ENCODE results near the gene BBS9. TPM values are rescaled to one million over a fixed set of nuclear protein-coding genes. Genes with fewer than 3 reads are reported as not detected.

BBS9 gene
- total RNA-seq, 6 experiments from 2014 or later, result 3.0 to 8.0 (median 6.6) TPM

DNA sequence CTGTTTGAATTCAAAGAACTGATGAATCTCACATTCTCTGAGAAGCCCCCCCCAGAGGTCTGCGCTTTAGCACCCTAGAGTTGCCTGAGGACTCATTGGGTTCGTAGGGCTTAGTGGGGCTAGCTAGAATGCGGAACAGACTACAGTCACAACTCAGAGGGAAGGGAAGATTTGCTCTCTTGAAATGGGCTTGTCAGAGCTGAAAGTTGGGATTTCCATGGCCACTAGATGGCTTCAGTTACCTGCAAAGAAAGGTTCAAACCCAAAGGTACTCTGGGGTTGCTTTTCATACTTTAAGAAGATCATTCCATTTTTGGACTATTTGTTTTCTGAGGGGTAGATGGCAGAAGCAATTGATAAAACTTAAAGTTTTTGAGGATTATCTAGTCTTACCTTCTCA lies 205.0 kb downstream of the BBS9 start:
- no peak overlapping the region for H3K4me3 ChIP-seq
- no peaks in the 10 kb centered on the region for H3K27me3 ChIP-seq
- no peaks in the 10 kb centered on the region for H3K4me1 ChIP-seq
- no peak overlapping the region for H3K27ac ChIP-seq
- H3K36me3 ChIP-seq, result no peaks in the 10 kb centered on the region
- ATAC-seq (peak; percentile 43 to 71 (median 58)), DNase-seq (no peak)
- TF ChIP-seq POLR2A (IDR thresholded peaks at IDR 0.05), result no peak
- TF ChIP-seq, protein P1, sequence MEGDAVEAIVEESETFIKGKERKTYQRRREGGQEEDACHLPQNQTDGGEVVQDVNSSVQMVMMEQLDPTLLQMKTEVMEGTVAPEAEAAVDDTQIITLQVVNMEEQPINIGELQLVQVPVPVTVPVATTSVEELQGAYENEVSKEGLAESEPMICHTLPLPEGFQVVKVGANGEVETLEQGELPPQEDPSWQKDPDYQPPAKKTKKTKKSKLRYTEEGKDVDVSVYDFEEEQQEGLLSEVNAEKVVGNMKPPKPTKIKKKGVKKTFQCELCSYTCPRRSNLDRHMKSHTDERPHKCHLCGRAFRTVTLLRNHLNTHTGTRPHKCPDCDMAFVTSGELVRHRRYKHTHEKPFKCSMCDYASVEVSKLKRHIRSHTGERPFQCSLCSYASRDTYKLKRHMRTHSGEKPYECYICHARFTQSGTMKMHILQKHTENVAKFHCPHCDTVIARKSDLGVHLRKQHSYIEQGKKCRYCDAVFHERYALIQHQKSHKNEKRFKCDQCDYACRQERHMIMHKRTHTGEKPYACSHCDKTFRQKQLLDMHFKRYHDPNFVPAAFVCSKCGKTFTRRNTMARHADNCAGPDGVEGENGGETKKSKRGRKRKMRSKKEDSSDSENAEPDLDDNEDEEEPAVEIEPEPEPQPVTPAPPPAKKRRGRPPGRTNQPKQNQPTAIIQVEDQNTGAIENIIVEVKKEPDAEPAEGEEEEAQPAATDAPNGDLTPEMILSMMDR (IDR thresholded peaks at IDR 0.05), result peak; percentile 40 to 49 (median 46)
- intact Hi-C loops (cut with DNase I), result no loop called here
- WGBS (ENCODE audit: insufficient coverage, low coverage, low lambda C conversion rate, missing lambda C conversion rate), result 46% methylated on average over 3 of the region's 3 CpGs
- H3K9me3 ChIP-seq, result no peaks in the 10 kb centered on the region

DNA sequence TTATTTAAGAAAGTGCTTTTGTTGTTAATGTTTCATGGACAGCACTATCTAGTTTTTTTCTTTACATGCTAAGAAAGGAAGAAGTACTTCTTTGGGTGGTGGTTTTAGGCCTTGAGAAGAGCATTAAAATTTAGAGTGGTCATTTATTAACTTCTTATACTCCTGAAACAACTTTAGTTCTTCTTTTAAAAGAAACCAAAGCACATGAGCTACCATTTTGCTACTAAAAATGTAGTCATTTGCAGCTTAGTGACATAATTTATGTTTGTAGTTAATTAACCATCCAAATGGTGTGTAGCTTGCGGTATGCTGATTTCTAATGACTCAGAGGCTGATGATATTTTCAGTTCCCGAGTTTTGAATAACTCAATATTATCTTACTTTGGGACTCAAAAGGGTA lies 207.5 kb downstream of the BBS9 start:
- Histone ChIP-seq H3K36me3 (no peaks in the 10 kb centered on the region), H3K9me3 (no peaks in the 10 kb centered on the region), H3K27me3 (no peaks in the 10 kb centered on the region), H3K4me1 (no peaks in the 10 kb centered on the region), H3K27ac (no peak overlapping the region), H3K4me3 (no peak overlapping the region)
- TF ChIP-seq, protein P1 (IDR thresholded peaks at IDR 0.05), result no peak
- no peak for TF ChIP-seq POLR2A (IDR thresholded peaks at IDR 0.05)
- DNase-seq (no peak), ATAC-seq (no peak)
- WGBS (ENCODE audit: insufficient coverage, low coverage, low lambda C conversion rate, missing lambda C conversion rate), result 83% methylated on average over 2 of the region's 2 CpGs
- intact Hi-C loops (cut with DNase I), result no loop called here

DNA sequence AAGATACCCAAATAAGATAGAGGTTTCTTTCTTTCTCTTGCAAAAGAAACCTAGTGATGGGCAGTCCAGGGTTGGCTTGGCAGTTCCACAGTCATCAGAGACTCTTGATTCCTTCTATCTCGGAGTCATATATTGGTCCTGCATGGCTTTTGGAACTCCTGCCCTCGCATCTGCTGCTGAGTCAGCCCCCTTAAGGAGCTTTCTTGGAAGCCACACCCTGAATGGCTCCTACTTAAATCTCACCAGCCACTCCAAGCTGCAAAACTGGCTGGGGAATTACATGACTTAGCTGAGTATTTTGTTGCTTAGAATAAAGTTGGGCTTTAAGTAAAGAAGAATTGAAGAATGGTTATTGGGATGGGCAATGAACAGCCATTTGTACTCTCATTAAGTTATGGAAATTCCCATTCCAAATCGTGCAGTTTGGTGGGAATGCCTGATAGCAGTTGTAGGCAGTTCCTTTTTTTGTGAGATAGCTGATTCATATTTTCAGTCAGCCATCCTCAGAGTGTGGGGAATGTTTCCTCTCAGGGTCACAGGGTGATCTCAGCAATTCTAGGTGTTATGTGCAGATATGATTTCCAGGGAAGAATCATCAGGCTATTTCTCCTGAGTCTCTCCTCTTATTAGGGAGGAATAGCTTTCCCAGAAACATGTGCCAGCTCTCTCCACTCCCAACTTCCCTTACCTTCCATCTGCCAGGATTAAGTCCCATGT lies 209.9 kb downstream of the BBS9 start:
- Histone ChIP-seq H3K4me3 (no peak overlapping the region), H3K36me3 (no peaks in the 10 kb centered on the region), H3K4me1 (no peaks in the 10 kb centered on the region), H3K27me3 (no peaks in the 10 kb centered on the region), H3K27ac (no peak overlapping the region), H3K9me3 (no peaks in the 10 kb centered on the region)
- intact Hi-C loops (cut with DNase I), result no loop called here
- ATAC-seq (no peak), DNase-seq (no peak)
- TF ChIP-seq, protein P1 (IDR thresholded peaks at IDR 0.05), result no peak
- TF ChIP-seq POLR2A (IDR thresholded peaks at IDR 0.05), result no peak
- WGBS (ENCODE audit: insufficient coverage, low coverage, low lambda C conversion rate, missing lambda C conversion rate), result 81% methylated on average over 3 of the region's 3 CpGs

DNA sequence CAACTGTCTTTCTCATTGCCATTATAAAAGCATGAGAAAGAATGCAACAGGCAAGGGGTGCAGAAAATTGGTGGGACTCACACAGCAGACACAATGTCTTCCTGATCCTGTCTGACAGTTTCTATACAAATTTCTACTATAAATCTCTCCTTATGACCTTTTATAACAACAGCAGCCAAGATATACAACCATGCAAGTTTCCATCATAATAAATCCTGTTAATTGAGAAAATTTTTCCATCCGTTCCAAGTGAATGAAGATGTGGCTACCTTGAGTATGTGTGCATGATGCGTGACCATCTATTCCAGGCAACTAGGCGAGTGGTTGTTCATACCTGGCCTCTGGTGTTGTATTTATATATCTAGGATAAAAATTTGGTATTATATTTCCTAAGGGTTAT lies 216.7 kb downstream of the BBS9 start:
- Histone ChIP-seq H3K9me3 (no peaks in the 10 kb centered on the region), H3K27ac (no peak overlapping the region), H3K4me3 (no peak overlapping the region), H3K27me3 (no peaks in the 10 kb centered on the region), H3K4me1 (no peaks in the 10 kb centered on the region), H3K36me3 (no peaks in the 10 kb centered on the region)
- TF ChIP-seq, protein P1 (IDR thresholded peaks at IDR 0.05), result no peak
- TF ChIP-seq POLR2A (IDR thresholded peaks at IDR 0.05), result no peak
- intact Hi-C loops (cut with DNase I), result no loop called here
- DNase-seq (no peak), ATAC-seq (no peak)
- 92% methylated on average over 3 of the region's 3 CpGs for WGBS (ENCODE audit: insufficient coverage, low coverage, low lambda C conversion rate, missing lambda C conversion rate)

All from right lobe of liver (tissue), 6 donors.